ENCODE measurements around the gene SAP30.
A peak's percentile ranks its signal among the peaks of the same experiment; 100 is the strongest.

The SAP30 gene

DNA sequence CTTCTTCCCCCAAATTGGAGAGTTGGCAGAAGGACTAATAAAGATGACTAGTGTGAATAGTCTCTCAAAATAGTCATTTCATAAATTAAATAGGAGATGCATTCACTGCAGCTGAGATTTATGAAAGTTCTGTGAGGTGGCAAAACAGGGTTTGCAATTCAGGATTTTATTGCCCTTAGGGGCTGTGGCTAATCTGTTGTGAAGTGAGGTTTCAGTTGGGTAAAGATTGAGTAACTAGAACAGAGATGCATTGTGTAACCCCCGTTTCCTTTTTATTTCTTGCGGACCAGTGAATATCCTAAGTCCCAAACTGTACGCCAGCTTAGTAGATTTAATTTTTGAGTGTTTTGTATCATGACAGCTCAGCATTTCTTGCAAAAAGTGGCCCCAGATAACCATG is 44.3 kb downstream of the SAP30 start:
- no peak for DNase-seq (ENCODE audit: low read depth, low spot score)

DNA sequence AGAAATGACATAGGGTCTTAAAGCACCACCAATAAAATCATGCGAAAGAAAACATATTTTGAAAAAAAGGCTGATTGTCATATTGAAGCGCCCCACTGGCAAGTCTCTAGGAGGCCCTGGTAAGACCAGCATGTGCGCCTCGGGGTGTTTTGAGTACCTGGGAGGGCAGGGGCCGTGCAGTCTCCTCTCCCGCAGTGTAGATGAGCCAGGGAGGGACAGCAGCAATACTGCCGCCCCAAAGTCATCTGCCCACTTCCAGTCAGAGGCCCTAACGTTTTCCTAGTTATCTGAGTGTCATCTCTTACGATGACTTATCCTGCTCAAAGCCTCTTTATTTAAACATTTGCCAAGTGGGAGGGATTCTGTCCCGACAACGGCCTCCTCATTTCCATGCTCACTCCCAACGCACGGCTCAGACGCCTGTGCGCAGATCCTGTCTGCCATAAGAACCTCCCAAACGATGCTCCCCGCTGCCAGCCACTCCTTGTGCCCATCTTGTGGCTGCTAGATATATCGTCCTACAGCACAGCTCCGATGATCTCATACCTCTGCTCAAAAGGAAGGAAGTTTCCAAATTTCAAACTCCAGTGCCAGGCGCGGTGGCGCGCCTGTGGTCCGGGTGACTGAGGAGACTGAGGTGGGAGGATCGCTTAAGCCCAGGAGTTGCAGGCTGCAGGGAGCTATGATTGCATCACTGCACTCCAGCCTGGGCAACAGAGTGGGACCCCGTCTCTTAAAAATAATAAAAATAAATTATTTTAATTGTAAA is 45.3 kb downstream of the SAP30 start:
- no peak for DNase-seq (ENCODE audit: low read depth, low spot score)

DNA sequence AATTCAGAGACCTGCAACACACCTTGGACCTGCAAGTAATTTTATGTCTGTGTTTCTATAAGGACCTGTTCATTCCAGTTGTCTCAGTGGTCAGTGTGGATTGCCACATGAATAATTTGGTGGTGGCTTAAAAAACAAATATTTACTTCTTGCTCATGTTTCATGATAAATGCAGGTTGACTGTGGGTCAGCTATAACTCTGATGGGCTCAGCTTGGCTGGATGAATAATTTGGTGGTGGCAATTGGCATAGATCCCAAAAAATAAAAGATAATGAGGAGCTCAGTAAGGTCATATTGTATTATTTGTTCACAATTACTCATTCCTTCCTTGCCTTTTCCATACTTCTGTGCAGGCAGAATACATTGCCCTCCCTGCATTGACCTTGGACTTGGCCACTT is 47.1 kb downstream of the SAP30 start:
- DNase-seq (ENCODE audit: low read depth, low spot score) = no peak

DNA sequence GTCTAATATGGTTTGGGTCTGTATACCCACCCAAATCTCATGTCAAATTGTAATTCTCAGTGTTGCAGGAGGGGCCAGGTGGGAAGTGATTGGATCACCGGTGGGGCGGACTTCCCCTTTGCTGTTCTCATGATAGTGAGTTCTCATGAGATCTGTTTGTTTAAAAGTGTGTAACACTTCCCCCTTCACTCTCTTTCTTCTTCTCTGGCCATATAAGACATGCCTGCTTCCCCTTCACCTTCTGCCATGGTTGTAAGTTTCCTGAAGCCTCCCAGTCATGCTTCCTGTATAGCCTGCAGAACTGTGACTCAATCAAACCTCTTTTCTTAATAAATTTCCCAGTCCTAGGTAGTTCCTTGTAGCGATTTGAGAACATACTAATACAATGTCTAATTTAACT is 47.9 kb downstream of the SAP30 start:
- no peak for DNase-seq (ENCODE audit: low read depth, low spot score)

DNA sequence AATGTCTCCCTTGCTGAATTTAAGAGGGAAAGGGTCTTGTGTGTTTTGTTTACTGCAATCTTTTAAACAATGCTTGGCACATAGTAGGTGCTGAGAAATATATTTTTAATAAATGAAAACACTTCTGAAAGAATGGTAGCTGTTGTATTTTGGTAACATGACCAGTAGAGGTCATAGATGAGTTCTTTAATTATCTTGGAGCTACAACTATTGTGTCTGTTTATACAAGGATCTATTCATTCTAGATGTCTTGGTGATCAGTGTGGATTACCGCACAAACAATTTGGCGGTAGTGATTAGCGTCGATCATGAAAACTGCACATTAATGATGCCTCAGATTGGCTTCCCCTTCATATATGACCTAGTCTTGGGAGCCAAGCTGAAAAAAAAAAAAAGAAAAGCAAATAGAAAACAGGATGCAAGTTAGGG is 49.6 kb downstream of the SAP30 start:
- DNase-seq (ENCODE audit: low read depth, low spot score) = peak; percentile 53

DNA sequence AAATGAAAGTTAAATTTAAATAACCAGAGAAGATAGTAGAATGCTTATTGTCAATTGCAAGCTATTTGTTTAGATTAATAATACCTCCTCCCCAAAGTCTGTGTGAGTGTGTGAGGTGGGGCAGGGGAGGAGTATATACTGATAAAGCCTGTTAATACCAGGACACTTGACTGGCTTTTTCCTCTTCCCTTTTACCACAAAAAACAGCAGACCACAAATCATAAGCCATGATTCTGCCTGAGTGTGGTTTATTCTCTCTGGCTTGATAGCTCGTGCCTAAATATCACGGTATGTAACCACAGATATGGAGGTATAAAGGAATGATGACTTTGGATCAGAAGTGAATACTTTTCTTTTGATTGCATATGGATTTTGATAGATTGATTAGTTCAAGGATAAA is 50.0 kb downstream of the SAP30 start:
- peak; percentile 39 for DNase-seq (ENCODE audit: low read depth, low spot score)

DNA sequence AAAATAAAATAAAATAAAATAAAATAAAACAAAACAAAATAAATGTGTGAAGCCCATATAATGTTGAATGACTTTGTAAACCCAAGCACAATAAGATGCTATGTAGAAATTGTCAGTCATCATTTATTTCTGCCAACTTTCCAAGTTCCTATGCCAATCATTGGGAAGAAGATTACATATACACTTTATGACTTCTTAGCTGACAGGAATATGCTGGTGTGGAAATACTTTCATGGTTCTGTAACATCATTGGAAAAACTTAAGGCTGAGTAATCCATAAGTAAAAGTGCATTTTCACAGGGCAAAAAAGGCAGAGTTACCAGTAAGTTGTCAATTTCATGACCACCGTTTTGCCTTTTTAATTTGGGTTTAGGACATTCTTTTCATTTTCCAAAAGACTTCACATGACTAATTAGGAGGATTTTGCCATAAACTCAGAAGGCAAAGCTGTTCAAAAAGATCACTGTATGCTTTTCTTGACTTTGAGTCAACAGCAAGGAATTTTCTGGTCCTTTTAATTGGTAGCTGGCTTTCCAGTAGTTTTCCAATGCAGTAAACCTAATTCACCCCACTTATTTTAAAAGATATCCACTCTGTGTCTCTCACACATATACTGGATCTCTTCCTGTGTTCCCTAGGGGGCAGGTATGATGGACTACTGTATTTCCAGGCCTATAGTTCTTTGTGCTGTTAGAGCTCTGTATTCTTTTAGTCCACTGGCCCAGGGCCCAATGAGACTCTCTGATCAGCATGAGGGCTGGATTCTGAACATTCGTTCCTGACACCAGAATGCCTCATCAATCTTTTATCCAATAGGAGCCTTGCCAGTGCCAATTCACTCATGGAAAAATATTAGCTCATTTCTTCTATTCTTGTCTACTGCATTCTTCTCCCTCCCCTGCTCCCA is 54.4 kb downstream of the SAP30 start:
- DNase-seq (ENCODE audit: low read depth, low spot score) = peak; percentile 89

DNA sequence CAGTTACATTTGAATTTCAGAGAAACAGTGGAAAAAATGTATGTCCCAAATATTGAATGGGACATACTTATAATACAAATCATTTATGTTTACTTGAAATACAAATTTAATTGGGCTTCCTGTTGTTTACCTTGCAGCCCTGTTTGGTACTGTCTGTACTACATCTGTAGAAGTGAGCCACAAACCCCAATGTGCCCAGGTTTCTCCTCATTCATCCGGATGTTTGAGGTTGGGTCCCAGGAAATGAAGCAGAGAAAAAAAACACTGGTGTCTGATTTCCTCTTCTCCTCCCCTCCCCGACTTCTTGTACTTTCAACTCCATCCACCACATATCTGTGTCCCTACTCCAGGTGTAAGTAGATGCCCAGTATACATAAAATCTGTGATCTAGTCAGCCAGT is 55.3 kb downstream of the SAP30 start:
- DNase-seq (ENCODE audit: low read depth, low spot score) = no peak
